GM12878 (cell line): ENCODE results near the gene RAD51B. TPM values are rescaled to one million over a fixed set of nuclear protein-coding genes. Genes with fewer than 3 reads are reported as not detected.

Source experiments
- ASH2L ChIP-seq: fragments of 300-600, 200-600 bp; sonication (generic); IDR thresholded peaks from 2 replicates; pipeline ENCODE4 v1.6.1; 2017; ENCODE audit warnings: low read depth, mild to moderate bottlenecking, borderline replicate concordance
- BCL3 ChIP-seq: IDR thresholded peaks from 2 replicates; pipeline ENCODE4 v1.6.1; 2011; ENCODE audit warnings: borderline replicate concordance, low read depth, mild to moderate bottlenecking, moderate library complexity, low read length; ENCODE audit not compliant: insufficient read depth, poor library complexity, severe bottlenecking
- CTCF ChIP-seq, 3 experiments: IDR thresholded peaks in 2 of 3; conservative IDR thresholded peaks in 1 of 3; 2 replicates each; pipeline ENCODE4 v1.5.1; 2011; ENCODE audit warnings: low read depth in 3 of 3, low read length in 3 of 3, mild to moderate bottlenecking in 3 of 3, control low read depth in 2 of 3, moderate library complexity in 2 of 3, inconsistent platforms in 1 of 3, mixed read lengths in 1 of 3; ENCODE audit not compliant: control insufficient read depth in 2 of 3, insufficient read depth in 1 of 3; ENCODE audit errors: extremely low read depth in 1 of 3
- CUX1 ChIP-seq: IDR thresholded peaks from 2 replicates; pipeline ENCODE4 v1.6.1; 2012; ENCODE audit warnings: improper control_type of control experiment, low read depth, low read length; ENCODE audit not compliant: insufficient replicate concordance
- HSF1 ChIP-seq: fragments of 150-350 bp; IDR thresholded peaks from 2 replicates; pipeline ENCODE4 v1.6.1; 2014; ENCODE audit warnings: mild to moderate bottlenecking, low read depth, low read length
- MTA2 ChIP-seq: fragments of 450-650 bp; IDR thresholded peaks from 2 replicates; pipeline ENCODE4 v1.6.1; 2016; ENCODE audit warnings: low read depth, mild to moderate bottlenecking, moderate library complexity
- NBN ChIP-seq: fragments of 450-650 bp; IDR thresholded peaks from 2 replicates; pipeline ENCODE4 v1.6.1; 2016
- NR2C1 ChIP-seq: fragments of 450-650 bp; IDR thresholded peaks from 2 replicates; pipeline ENCODE4 v1.6.1; 2017; ENCODE audit warnings: antibody characterized with exemption, mild to moderate bottlenecking, moderate library complexity
- PBX3 ChIP-seq: IDR thresholded peaks from 2 replicates; pipeline ENCODE4 v1.6.1; 2011; ENCODE audit warnings: mild to moderate bottlenecking, low read depth, low read length, moderate library complexity; ENCODE audit not compliant: insufficient replicate concordance
- PRDM15 ChIP-seq: fragments of 450-650 bp; formaldehyde crosslinking; IDR thresholded peaks from 2 replicates; pipeline ENCODE4 v1.4.0; 2020; ENCODE audit warnings: mild to moderate bottlenecking, moderate library complexity
- RAD21 ChIP-seq: IDR thresholded peaks from 2 replicates; pipeline ENCODE4 v1.6.1; 2011; ENCODE audit warnings: mild to moderate bottlenecking, low read depth, low read length, moderate library complexity; ENCODE audit not compliant: insufficient read depth
- RBBP5 ChIP-seq: fragments of 200-600 bp; sonication (generic); conservative IDR thresholded peaks from 2 replicates; pipeline ENCODE4 v1.6.1; 2016
- WRNIP1 ChIP-seq: IDR thresholded peaks from 2 replicates; pipeline ENCODE4 v1.6.1; 2011; ENCODE audit warnings: low read depth, low read length, improper control_type of control experiment, borderline replicate concordance
- ZNF274 ChIP-seq: IDR thresholded peaks from one replicate; pipeline ENCODE4 v1.8.0; 2011; ENCODE audit not compliant: insufficient read length, insufficient read depth
- ZNF622 ChIP-seq: fragments of 450-650 bp; IDR thresholded peaks from 2 replicates; pipeline ENCODE4 v1.6.1; 2017; ENCODE audit warnings: mild to moderate bottlenecking, inconsistent platforms
- polyA plus RNA-seq, 11 experiments: library from polyadenylated mRNA; depleted of rRNA in 4 of 11; unstranded in 6 of 11; stranded (reverse) in 5 of 11; fragments of >200 nt; fragmentation: Nextera tagmentation in 4 of 11; fragmentation: Illumina TruSeq in 1 of 11; extraction: Ambion mirVana in 4 of 11; extraction: Trizol in 1 of 11; gene quantifications; 1 replicate in 1 of 11; 2 replicates in 10 of 11; pipeline versions ENCODE4 v1.2.1 to v1.2.3, GENCODE V29; 2011 to 2016; ENCODE audit warnings: inconsistent platforms in 2 of 11, missing spikeins in 2 of 11, low read depth in 1 of 11
- total RNA-seq, 4 experiments: library from RNA; depleted of rRNA in 3 of 4; stranded (reverse); fragments of >200 nt in 3 of 4; fragmentation: Illumina TruSeq in 1 of 4; extraction: Trizol in 1 of 4; gene quantifications; 2 replicates each; pipeline versions ENCODE4 v1.2.1 to v1.2.3, GENCODE V29; 2013 to 2021

RAD51B gene
- total and polyA plus RNA-seq, 10 of the 15 experiments (the other 5 are each of a cell fraction or from before 2014, with no cell fraction given): 9.8 to 26.8 (median 21.3) TPM

- TF ChIP-seq PRDM15 (CRISPR knock-in tag) (no peak), MTA2 (no peak), BCL3 (no peak), RBBP5 (no peak), WRNIP1 (no peak), PBX3 (no peak), ASH2L (no peak), NR2C1 (no peak), RAD21 (no peak), ZNF622 (no peak), HSF1 (no peak), NBN (no peak), CTCF (IDR thresholded peaks at IDR 0.05 in 2 of 3, conservative IDR thresholded peaks at IDR 0.05 in 1 of 3; ENCODE audit: control insufficient read depth in 2 of 3, extremely low read depth in 1 of 3, insufficient read depth in 1 of 3, low read depth in 3 of 3, low read length in 3 of 3) (no peak), CUX1 (no peak), ZNF274 (no peak)
Measured at GRCh38 chr14:68337279-68337678, 517.7 kb downstream of the RAD51B start (continued).
